ENCODE data around the gene LRRIQ1. TPM values are rescaled to one million over a fixed set of nuclear protein-coding genes. Genes with fewer than 3 reads are reported as not detected.

LRRIQ1 gene
- total RNA-seq (not detected), polyA plus RNA-seq (not detected)

DNA sequence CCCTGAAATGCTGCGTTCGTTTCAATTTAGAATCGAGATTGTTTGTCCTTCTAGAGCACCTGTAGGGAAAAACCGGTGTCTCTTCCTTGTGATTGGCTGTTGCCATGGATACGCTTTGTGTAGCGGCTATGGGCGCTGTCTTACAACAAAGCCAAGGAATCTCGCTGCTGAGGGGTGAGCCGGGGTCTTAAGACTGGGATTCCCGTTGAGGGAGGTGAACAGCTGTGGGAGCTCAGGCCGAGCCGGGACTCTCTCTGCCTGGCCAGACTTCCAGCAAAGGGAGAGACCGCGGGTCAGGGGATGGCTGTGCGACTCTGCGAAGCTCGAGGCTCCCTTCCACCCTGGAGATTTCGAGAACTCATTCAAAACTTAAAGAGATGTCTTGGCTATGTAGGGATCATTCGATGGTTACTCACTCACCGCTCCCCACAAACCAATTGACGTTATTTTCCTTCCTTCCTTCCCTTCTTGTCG, at the start of gene LRRIQ1, which contains the start of gene TSPAN19:
Gene LRRIQ1, plus strand, starts transcription at position 118 of the 474 bp plus-strand sequence. CDS start 1,826 bp downstream, outside the sequence.
Gene TSPAN19, minus strand, starts transcription at position 44 of the 474 bp plus-strand sequence. CDS start 6,331 bp downstream, outside the sequence.
- Mint-ChIP-seq H3K4me3 (peak within 1 kb of the TSS in 2 of 4 donors; percentile 29 to 42), H3K27me3 (peaks cover 5% of the 10 kb centered on the region), H3K4me1 (peaks cover 0 to 5% (median under 1%) of the 10 kb centered on the region in 4 donors), H3K9me3 (peaks cover 0 to 5% (median 0%) of the 10 kb centered on the region in 7 donors), H3K27ac (no peak within 1 kb of the TSS), H3K36me3 (no peaks in the 10 kb centered on the region)
- Histone ChIP-seq H3K4me3 (ENCODE audit: low read depth, low read length) (no peak within 1 kb of the TSS), H3K27ac (ENCODE audit: insufficient read depth, low read length, poor library complexity, severe bottlenecking) (no peak within 1 kb of the TSS), H3K27me3 (ENCODE audit: control insufficient read depth, insufficient read depth, low read length) (no peaks in the 10 kb centered on the region), H3K36me3 (ENCODE audit: control insufficient read depth, insufficient read depth, low read length) (no peaks in the 10 kb centered on the region), H3K9me3 (ENCODE audit: control insufficient read depth in 2 of 2, low read length in 2 of 2) (no peaks in the 10 kb centered on the region), H3K4me1 (ENCODE audit: control insufficient read depth, insufficient read depth, low read length, poor library complexity, severe bottlenecking) (no peaks in the 10 kb centered on the region)
- ATAC-seq (ENCODE audit: low read depth in 2 of 2) (peak in 1 of 2 donors; percentile 25), DNase-seq (peak in 1 of 3 donors; percentile 9)

DNA sequence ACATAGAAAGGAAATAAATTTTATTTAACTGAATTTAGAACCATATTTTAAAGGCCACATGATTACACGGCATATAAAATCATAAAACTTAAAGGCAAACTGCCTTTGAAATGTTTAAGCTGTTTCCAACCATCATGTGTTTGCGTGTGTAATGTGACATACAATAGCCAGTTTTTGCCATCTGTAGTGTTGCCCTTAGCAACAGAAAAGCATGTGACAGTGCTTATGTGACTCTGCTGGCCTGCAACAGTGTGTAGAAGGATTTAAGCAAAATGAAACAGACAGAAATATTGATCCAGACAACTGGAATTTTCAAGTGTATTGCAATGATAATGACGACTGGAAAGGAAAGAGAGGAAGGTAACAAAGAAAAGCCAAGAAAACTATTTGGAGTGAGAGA, 49.6 kb upstream of the LRRIQ1 start:
- H3K27ac ChIP-seq (ENCODE audit: insufficient read depth, low read length, poor library complexity, severe bottlenecking): no peak overlapping the region
- no peak overlapping the region for H3K4me3 ChIP-seq (ENCODE audit: low read depth, low read length)

GRCh38 chr12:84994426-84994825, 41.7 kb upstream of the LRRIQ1 start:
- peak in 1 of 3 donors; percentile 0 for DNase-seq
- Histone ChIP-seq H3K27ac (ENCODE audit: insufficient read depth, low read length, poor library complexity, severe bottlenecking) (no peak overlapping the region), H3K36me3 (ENCODE audit: control insufficient read depth, insufficient read depth, low read length) (no peaks in the 10 kb centered on the region), H3K27me3 (ENCODE audit: control insufficient read depth, insufficient read depth, low read length) (no peaks in the 10 kb centered on the region), H3K9me3 (ENCODE audit: control insufficient read depth in 2 of 2, low read length in 2 of 2) (no peaks in the 10 kb centered on the region), H3K4me1 (ENCODE audit: control insufficient read depth, insufficient read depth, low read length, poor library complexity, severe bottlenecking) (no peaks in the 10 kb centered on the region), H3K4me3 (ENCODE audit: low read depth, low read length) (no peak overlapping the region)
- no peak overlapping the region for H3K4me3 Mint-ChIP-seq
- no peak overlapping the region for H3K27ac Mint-ChIP-seq
- H3K27me3 Mint-ChIP-seq: no peaks in the 10 kb centered on the region
- peaks cover 0 to 5% (median 3%) of the 10 kb centered on the region in 7 donors for H3K9me3 Mint-ChIP-seq
- no peaks in the 10 kb centered on the region for H3K4me1 Mint-ChIP-seq
- H3K36me3 Mint-ChIP-seq: no peaks in the 10 kb centered on the region
- ATAC-seq (ENCODE audit: low read depth in 2 of 2): no peak

More for the DNA sequence above, 49.6 kb upstream of the LRRIQ1 start:
- Mint-ChIP-seq H3K4me1 (no peaks in the 10 kb centered on the region), H3K36me3 (no peaks in the 10 kb centered on the region), H3K27me3 (no peaks in the 10 kb centered on the region), H3K9me3 (peaks cover 0 to 4% (median 0%) of the 10 kb centered on the region in 7 donors), H3K27ac (no peak overlapping the region), H3K4me3 (no peak overlapping the region)
- peaks cover 0 to 2% of the 10 kb centered on the region in 2 experiments for H3K9me3 ChIP-seq (ENCODE audit: control insufficient read depth in 2 of 2, low read length in 2 of 2)
- H3K27me3 ChIP-seq (ENCODE audit: control insufficient read depth, insufficient read depth, low read length): no peaks in the 10 kb centered on the region
- no peak for ATAC-seq (ENCODE audit: low read depth in 2 of 2)
- no peaks in the 10 kb centered on the region for H3K36me3 ChIP-seq (ENCODE audit: control insufficient read depth, insufficient read depth, low read length)
- no peak for DNase-seq
- H3K4me1 ChIP-seq (ENCODE audit: control insufficient read depth, insufficient read depth, low read length, poor library complexity, severe bottlenecking): no peaks in the 10 kb centered on the region

GRCh38 chr12:84995641-84996040, 40.5 kb upstream of the LRRIQ1 start:
- no peak for ATAC-seq (ENCODE audit: low read depth in 2 of 2)
- no peaks in the 10 kb centered on the region for H3K27me3 Mint-ChIP-seq
- H3K27me3 ChIP-seq (ENCODE audit: control insufficient read depth, insufficient read depth, low read length): no peaks in the 10 kb centered on the region
- H3K36me3 Mint-ChIP-seq: no peaks in the 10 kb centered on the region
- no peak overlapping the region for H3K27ac ChIP-seq (ENCODE audit: insufficient read depth, low read length, poor library complexity, severe bottlenecking)
- no peaks in the 10 kb centered on the region for H3K36me3 ChIP-seq (ENCODE audit: control insufficient read depth, insufficient read depth, low read length)
- no peaks in the 10 kb centered on the region for H3K9me3 ChIP-seq (ENCODE audit: control insufficient read depth in 2 of 2, low read length in 2 of 2)
- H3K4me3 Mint-ChIP-seq: no peak overlapping the region
- no peak overlapping the region for H3K4me3 ChIP-seq (ENCODE audit: low read depth, low read length)
- no peaks in the 10 kb centered on the region for H3K4me1 Mint-ChIP-seq
- no peak overlapping the region for H3K27ac Mint-ChIP-seq
- H3K9me3 Mint-ChIP-seq: peaks cover 0 to 5% (median 3%) of the 10 kb centered on the region in 7 donors
- DNase-seq: no peak
- H3K4me1 ChIP-seq (ENCODE audit: control insufficient read depth, insufficient read depth, low read length, poor library complexity, severe bottlenecking): no peaks in the 10 kb centered on the region

DNA sequence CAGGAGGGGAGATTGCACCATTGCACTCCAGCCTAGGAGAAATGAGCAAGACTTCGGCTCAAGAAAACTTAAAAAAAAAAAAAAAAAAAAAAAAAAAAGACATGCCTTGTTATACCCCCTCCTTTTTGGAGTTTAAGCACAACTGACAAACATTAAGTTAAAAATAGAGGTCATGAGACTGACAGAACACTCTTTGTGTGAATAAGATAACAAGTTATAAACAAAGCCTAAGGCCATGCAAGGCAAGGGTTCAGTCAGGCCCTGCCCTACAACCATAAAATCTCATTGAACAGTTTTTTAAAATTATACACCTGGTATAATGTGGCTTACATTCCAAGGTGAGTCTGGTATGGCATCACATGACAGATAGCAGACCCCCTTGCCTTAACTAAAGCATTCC, 39.4 kb upstream of the LRRIQ1 start:
- H3K27ac Mint-ChIP-seq: no peak overlapping the region
- no peaks in the 10 kb centered on the region for H3K27me3 ChIP-seq (ENCODE audit: control insufficient read depth, insufficient read depth, low read length)
- no peaks in the 10 kb centered on the region for H3K36me3 ChIP-seq (ENCODE audit: control insufficient read depth, insufficient read depth, low read length)
- H3K9me3 Mint-ChIP-seq: peaks cover 0 to 5% (median 3%) of the 10 kb centered on the region in 7 donors
- no peak overlapping the region for H3K4me3 Mint-ChIP-seq
- no peaks in the 10 kb centered on the region for H3K27me3 Mint-ChIP-seq
- H3K36me3 Mint-ChIP-seq: no peaks in the 10 kb centered on the region
- no peaks in the 10 kb centered on the region for H3K4me1 ChIP-seq (ENCODE audit: control insufficient read depth, insufficient read depth, low read length, poor library complexity, severe bottlenecking)
- H3K4me1 Mint-ChIP-seq: no peaks in the 10 kb centered on the region
- ATAC-seq (ENCODE audit: low read depth in 2 of 2) (no peak), DNase-seq (no peak)
- H3K27ac ChIP-seq (ENCODE audit: insufficient read depth, low read length, poor library complexity, severe bottlenecking): no peak overlapping the region
- H3K4me3 ChIP-seq (ENCODE audit: low read depth, low read length): no peak overlapping the region
- no peaks in the 10 kb centered on the region for H3K9me3 ChIP-seq (ENCODE audit: control insufficient read depth in 2 of 2, low read length in 2 of 2)

DNA sequence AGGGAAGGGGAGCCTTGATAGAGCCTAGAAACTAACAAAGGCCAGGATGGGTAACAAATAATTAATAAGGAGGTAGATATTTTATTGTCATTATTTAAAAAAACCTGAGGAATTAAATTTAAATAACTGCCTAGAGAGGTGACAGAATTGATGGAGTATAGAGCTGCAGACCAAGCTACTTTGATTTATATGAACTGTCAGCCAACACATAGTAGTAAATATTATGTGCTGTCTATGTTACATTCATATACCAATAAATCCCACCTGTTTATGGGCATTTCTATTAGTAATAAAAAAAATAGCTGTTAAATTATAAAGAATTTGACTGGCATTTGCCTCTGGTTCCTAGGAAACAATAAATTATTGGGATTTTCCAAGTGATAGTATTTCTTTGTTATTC, 37.8 kb upstream of the LRRIQ1 start:
- H3K36me3 Mint-ChIP-seq: no peaks in the 10 kb centered on the region
- Histone ChIP-seq H3K9me3 (ENCODE audit: control insufficient read depth in 2 of 2, low read length in 2 of 2) (no peaks in the 10 kb centered on the region), H3K27ac (ENCODE audit: insufficient read depth, low read length, poor library complexity, severe bottlenecking) (no peak overlapping the region), H3K4me3 (ENCODE audit: low read depth, low read length) (no peak overlapping the region), H3K4me1 (ENCODE audit: control insufficient read depth, insufficient read depth, low read length, poor library complexity, severe bottlenecking) (no peaks in the 10 kb centered on the region), H3K27me3 (ENCODE audit: control insufficient read depth, insufficient read depth, low read length) (no peaks in the 10 kb centered on the region), H3K36me3 (ENCODE audit: control insufficient read depth, insufficient read depth, low read length) (no peaks in the 10 kb centered on the region)
- DNase-seq (no peak), ATAC-seq (ENCODE audit: low read depth in 2 of 2) (no peak)
- H3K4me1 Mint-ChIP-seq: no peaks in the 10 kb centered on the region
- no peak overlapping the region for H3K27ac Mint-ChIP-seq
- H3K9me3 Mint-ChIP-seq: peaks cover 0 to 6% (median 4%) of the 10 kb centered on the region in 7 donors
- H3K27me3 Mint-ChIP-seq: no peaks in the 10 kb centered on the region
- H3K4me3 Mint-ChIP-seq: no peak overlapping the region

DNA sequence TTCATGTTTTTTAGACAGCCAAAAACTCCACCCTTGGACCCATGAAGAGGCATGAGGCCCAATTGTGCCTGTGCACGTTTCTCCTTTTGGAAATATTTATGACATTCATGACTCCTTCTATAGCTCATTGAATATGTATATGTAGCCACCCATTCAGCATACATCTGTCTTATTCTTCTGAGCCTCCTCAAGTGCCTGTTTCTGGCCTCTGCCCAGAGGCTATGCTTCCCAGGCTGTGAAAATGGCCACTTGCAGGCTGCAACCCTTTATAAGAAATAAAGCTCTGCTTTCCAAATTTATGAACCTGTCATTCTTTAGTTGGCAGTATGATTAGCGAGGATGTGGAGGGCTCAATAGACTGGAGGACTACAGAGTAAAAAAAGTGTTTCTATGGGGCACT, 35.4 kb upstream of the LRRIQ1 start:
- H3K4me3 ChIP-seq (ENCODE audit: low read depth, low read length): no peak overlapping the region
- H3K4me1 ChIP-seq (ENCODE audit: control insufficient read depth, insufficient read depth, low read length, poor library complexity, severe bottlenecking): no peaks in the 10 kb centered on the region
- H3K4me1 Mint-ChIP-seq: no peaks in the 10 kb centered on the region
- no peak overlapping the region for H3K27ac ChIP-seq (ENCODE audit: insufficient read depth, low read length, poor library complexity, severe bottlenecking)
- H3K9me3 ChIP-seq (ENCODE audit: control insufficient read depth in 2 of 2, low read length in 2 of 2): no peaks in the 10 kb centered on the region
- H3K4me3 Mint-ChIP-seq: no peak overlapping the region
- no peaks in the 10 kb centered on the region for H3K27me3 ChIP-seq (ENCODE audit: control insufficient read depth, insufficient read depth, low read length)
- H3K36me3 ChIP-seq (ENCODE audit: control insufficient read depth, insufficient read depth, low read length): no peaks in the 10 kb centered on the region
- H3K27me3 Mint-ChIP-seq: no peaks in the 10 kb centered on the region
- H3K27ac Mint-ChIP-seq: no peak overlapping the region
- ATAC-seq (ENCODE audit: low read depth in 2 of 2) (no peak), DNase-seq (no peak)
- H3K36me3 Mint-ChIP-seq: no peaks in the 10 kb centered on the region
- peaks cover 0 to 7% (median 2%) of the 10 kb centered on the region in 7 donors for H3K9me3 Mint-ChIP-seq

- DNase-seq (no peak), ATAC-seq (ENCODE audit: low read depth in 2 of 2) (no peak)
- Histone ChIP-seq H3K27me3 (ENCODE audit: control insufficient read depth, insufficient read depth, low read length) (no peaks in the 10 kb centered on the region), H3K4me1 (ENCODE audit: control insufficient read depth, insufficient read depth, low read length, poor library complexity, severe bottlenecking) (no peaks in the 10 kb centered on the region), H3K9me3 (ENCODE audit: control insufficient read depth in 2 of 2, low read length in 2 of 2) (no peaks in the 10 kb centered on the region), H3K36me3 (ENCODE audit: control insufficient read depth, insufficient read depth, low read length) (no peaks in the 10 kb centered on the region), H3K4me3 (ENCODE audit: low read depth, low read length) (no peak overlapping the region), H3K27ac (ENCODE audit: insufficient read depth, low read length, poor library complexity, severe bottlenecking) (no peak overlapping the region)
- peak overlapping the region in 1 of 4 donors; percentile 3 for H3K4me3 Mint-ChIP-seq
- H3K9me3 Mint-ChIP-seq: peaks cover 0 to 7% (median 2%) of the 10 kb centered on the region in 7 donors
- H3K27me3 Mint-ChIP-seq: no peaks in the 10 kb centered on the region
- H3K36me3 Mint-ChIP-seq: no peaks in the 10 kb centered on the region
- H3K4me1 Mint-ChIP-seq: no peaks in the 10 kb centered on the region
- peak overlapping the region in 1 of 3 donors; percentile 60 for H3K27ac Mint-ChIP-seq
Measured at GRCh38 chr12:85002778-85003296, 33.3 kb upstream of the LRRIQ1 start.

Measured in CD4-positive, CD25-positive, alpha-beta regulatory T cell (primary cell).